ENCODE results near the gene TEX28. TPM values are rescaled to one million over a fixed set of nuclear protein-coding genes. Genes with fewer than 3 reads are reported as not detected.

TEX28 gene, protein sequence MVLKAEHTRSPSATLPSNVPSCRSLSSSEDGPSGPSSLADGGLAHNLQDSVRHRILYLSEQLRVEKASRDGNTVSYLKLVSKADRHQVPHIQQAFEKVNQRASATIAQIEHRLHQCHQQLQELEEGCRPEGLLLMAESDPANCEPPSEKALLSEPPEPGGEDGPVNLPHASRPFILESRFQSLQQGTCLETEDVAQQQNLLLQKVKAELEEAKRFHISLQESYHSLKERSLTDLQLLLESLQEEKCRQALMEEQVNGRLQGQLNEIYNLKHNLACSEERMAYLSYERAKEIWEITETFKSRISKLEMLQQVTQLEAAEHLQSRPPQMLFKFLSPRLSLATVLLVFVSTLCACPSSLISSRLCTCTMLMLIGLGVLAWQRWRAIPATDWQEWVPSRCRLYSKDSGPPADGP
- total RNA-seq, result not detected in 2 replicates

DNA sequence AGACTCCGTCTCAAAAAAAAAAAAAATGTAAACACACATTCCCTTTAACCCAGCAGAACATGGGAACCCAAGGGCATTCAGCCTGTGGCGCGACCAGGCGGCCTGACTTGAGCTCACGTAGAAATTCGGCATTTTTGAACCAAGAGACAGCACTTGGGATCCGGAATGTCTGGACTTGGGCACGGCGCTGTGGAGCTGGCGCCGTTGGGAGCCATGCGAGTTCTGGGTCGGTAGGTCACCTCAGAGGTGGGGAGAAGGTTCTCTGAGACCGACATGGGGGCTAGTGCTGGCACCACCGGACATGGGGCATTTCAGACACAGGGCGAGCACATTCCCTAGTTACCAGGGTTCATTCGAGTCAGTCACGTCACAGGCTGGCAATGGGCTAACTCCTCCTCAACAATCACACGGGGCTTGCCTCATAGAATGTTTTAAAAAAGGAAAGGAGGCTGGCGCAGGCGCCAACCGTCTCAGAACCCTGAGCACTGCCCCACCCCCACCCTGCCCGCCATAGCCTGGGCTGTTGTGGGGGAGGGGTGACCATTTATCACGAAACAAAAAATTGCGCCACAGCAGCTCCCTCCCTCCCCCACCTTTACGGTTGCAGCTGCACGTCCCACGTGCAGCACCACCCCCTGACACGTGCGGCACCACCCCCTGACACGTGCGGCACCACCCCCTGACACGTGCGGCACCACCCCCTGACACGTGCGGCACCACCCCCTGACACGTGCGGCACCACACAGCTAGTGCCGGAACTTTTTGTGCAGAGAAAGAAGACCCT is at the start of gene TEX28:
Gene TEX28, minus strand, starts transcription at position 334 of the 784 bp plus-strand sequence. CDS start 3,007 bp downstream, outside the sequence.

DNA sequence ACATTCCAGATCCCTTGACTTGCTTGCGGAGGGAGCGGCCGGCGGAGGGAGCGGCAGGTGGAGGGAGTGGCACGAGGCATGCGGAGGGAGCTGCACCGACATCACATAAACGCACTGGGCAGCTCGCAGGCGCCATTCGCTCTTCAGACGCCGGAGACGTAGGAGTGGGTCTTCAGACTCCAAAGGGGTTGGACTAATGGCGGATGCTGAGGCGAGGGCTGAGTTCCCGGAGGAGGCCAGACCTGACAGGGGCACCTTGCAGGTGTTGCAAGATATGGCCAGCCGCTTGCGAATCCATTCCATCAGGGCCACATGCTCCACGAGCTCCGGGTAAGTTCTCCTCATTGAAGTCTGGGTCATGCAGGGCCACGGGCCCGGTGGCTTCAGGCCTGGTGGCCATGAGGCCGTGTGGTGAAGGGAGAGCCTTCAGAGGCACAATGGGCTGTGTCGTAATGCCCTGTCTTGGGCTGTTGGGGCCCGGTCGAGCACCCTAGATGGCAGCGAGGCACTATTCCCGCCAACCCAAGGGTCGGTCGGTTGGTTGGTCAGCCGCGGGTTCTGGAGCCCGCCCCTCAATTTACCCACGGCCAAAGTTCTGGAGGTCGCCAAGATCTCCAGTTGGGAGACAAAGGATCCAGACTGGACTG is 863 bp upstream of the TEX28 start, which contains the start of gene TKTL1:
Gene TKTL1, plus strand, starts transcription at position 132 of the 647 bp plus-strand sequence. Its CDS starts 65 bp downstream, at position 197.

DNA sequence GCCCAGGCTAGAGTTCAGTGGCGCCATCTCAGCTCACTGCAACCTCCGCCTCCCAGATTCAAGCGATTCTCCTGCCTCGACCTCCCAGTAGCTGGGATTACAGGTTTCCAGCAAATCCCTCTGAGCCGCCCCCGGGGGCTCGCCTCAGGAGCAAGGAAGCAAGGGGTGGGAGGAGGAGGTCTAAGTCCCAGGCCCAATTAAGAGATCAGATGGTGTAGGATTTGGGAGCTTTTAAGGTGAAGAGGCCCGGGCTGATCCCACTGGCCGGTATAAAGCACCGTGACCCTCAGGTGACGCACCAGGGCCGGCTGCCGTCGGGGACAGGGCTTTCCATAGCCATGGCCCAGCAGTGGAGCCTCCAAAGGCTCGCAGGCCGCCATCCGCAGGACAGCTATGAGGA is 37.6 kb downstream of the TEX28 start, which contains the start of gene OPN1MW3:
Gene OPN1MW3, plus strand, starts transcription at position 301 of the 400 bp plus-strand sequence. Its CDS starts 38 bp downstream, at position 339.

Other genes with a start within 250 kb of the TEX28 start
- 19.8 and 21.0 TPM in 2 replicates for gene MECP2, start 197.4 kb downstream of the TEX28 start, total RNA-seq
- gene OPN1LW, start 150.9 kb downstream of the TEX28 start, total RNA-seq, result not detected in 2 replicates
- gene OPN1MW, start 112.5 kb downstream of the TEX28 start, total RNA-seq, result not detected in 2 replicates
- gene OPN1MW2, start 75.4 kb downstream of the TEX28 start, total RNA-seq, result not detected in 2 replicates
- gene OPN1MW3, start 37.5 kb downstream of the TEX28 start, total RNA-seq, result not detected in 2 replicates
- not detected in 2 replicates for gene TKTL1, start 671 bp upstream of the TEX28 start, total RNA-seq
- 1,092 and 1,667 TPM in 2 replicates for gene FLNA, start 79.5 kb upstream of the TEX28 start, total RNA-seq
- gene EMD, start 84.2 kb upstream of the TEX28 start, total RNA-seq, result 14.1 and 21.4 TPM in 2 replicates
- 1,669 and 5,428 TPM in 2 replicates for gene RPL10, start 103.3 kb upstream of the TEX28 start, total RNA-seq
- gene DNASE1L1, start 114.1 kb upstream of the TEX28 start, total RNA-seq, result 72.2 and 89.0 TPM in 2 replicates
- gene TAFAZZIN, start 116.4 kb upstream of the TEX28 start, total RNA-seq, result 15.8 and 17.2 TPM in 2 replicates
- 85.8 and 107 TPM in 2 replicates for gene ATP6AP1, start 133.6 kb upstream of the TEX28 start, total RNA-seq
- 62.0 and 62.9 TPM in 2 replicates for gene GDI1, start 142.0 kb upstream of the TEX28 start, total RNA-seq
- gene FAM50A, start 149.0 kb upstream of the TEX28 start, total RNA-seq, result 70.8 and 75.2 TPM in 2 replicates
- 3.6 and 9.7 TPM in 2 replicates for gene PLXNA3, start 163.2 kb upstream of the TEX28 start, total RNA-seq
- 20.2 and 23.1 TPM in 2 replicates for gene LAGE3, start 184.2 kb upstream of the TEX28 start, total RNA-seq
- gene UBL4A, start 191.5 kb upstream of the TEX28 start, total RNA-seq, result 42.1 and 48.7 TPM in 2 replicates
- gene SLC10A3, start 195.5 kb upstream of the TEX28 start, total RNA-seq, result 8.4 and 10.6 TPM in 2 replicates
- gene FAM3A, start 221.1 kb upstream of the TEX28 start, total RNA-seq, result 19.2 and 20.8 TPM in 2 replicates